HS-27A (cell line): Measurements from ENCODE around the gene NEIL3.
A peak's percentile ranks its signal among the peaks of the same experiment; 100 is the strongest.

ENCODE experiments used
- DNase-seq: peaks from one replicate; pipeline ENCODE4 v3.0.0-alpha.2; 2012; ENCODE audit warnings: low read depth, missing footprints

The NEIL3 gene, protein sequence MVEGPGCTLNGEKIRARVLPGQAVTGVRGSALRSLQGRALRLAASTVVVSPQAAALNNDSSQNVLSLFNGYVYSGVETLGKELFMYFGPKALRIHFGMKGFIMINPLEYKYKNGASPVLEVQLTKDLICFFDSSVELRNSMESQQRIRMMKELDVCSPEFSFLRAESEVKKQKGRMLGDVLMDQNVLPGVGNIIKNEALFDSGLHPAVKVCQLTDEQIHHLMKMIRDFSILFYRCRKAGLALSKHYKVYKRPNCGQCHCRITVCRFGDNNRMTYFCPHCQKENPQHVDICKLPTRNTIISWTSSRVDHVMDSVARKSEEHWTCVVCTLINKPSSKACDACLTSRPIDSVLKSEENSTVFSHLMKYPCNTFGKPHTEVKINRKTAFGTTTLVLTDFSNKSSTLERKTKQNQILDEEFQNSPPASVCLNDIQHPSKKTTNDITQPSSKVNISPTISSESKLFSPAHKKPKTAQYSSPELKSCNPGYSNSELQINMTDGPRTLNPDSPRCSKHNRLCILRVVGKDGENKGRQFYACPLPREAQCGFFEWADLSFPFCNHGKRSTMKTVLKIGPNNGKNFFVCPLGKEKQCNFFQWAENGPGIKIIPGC

DNA sequence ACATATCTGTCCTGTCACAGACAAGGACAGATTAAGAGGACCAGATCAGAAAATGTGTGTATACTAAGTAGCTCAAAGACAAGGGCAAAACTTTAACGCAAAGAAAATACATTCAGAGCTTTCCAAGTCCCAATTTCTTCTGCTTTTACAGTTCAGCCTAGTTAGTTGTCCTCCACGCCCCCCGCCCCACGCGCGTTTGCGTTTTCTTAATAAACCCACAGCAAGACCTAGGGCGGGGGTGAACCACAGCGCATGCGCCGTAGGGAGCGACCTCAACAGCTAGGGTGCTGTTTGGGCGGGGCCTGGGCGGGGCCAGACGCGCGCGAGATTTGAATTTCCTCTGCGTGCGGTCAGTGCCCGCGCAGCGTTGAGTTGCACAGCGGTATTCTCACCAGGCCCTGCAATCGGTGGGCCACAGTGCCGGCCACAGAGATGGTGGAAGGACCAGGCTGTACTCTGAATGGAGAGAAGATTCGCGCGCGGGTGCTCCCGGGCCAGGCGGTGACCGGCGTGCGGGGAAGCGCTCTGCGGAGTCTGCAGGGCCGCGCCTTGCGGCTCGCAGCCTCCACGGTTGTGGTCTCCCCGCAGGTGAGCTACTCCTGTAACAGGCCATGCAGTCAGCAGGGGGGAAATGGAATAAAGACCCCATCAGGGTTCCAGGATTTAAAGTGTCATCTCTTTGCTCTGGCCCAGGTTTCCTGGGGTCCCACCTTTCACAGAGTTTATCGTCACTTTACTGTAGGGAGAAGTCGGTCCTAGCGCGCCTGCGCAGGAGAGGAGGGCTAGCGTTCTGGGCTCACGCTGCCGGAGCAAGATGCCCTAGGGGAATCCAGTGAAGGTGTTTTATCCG, at the start of gene NEIL3:
NEIL3 (plus strand) TSS at position 353 of the 850 bp plus-strand sequence; CDS start at position 433, 80 bp downstream.
- peak; percentile 46 for DNase-seq

DNA sequence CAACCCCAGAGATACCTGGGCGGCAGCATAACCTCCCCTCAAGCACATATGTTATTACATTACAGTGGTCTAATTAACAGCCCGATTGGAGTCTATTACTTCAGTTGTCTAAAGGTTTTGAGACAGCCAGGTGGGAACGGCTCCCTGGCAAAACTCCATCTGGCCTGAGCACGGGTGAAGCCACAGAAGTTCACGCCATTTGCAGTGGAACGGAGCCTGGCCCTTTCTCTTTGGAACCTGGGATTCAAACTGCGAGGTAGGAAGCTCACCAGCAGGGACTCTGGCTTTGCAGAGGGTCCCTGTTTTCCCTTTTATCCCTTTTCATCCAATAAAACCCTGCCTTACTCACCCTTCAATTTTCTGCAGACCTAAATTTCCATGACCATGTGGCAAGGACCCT, 45.9 kb upstream of the NEIL3 start:
- no peak for DNase-seq

DNA sequence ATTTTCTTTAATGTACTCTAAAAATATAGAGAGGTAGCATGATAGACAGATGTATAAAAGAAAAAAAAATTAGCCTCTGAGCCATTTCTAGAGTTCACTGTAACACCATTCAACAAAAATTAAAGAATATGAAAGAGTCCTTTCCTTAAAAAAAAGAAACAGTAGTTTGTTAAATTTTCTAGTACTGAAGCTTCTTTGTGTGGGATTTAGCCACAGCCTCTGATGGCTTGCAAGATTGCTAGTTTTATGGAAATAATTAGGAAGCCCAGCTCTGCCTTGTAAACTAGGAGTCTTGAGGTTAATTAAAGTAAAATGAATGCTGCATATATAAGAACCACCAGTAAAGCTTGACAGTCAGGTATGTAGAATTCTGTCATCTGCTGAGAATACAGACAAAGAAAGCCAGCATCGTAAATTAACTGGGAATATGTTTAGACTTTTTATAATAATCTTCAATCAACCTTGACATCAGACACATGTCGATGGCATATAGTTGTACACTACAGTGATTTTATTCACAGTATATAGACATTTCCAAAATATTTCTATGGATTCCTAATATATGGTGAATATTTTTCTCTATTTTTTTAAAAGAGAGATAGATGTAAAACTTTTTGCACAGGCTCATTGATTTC, 44.8 kb upstream of the NEIL3 start:
- no peak for DNase-seq

DNA sequence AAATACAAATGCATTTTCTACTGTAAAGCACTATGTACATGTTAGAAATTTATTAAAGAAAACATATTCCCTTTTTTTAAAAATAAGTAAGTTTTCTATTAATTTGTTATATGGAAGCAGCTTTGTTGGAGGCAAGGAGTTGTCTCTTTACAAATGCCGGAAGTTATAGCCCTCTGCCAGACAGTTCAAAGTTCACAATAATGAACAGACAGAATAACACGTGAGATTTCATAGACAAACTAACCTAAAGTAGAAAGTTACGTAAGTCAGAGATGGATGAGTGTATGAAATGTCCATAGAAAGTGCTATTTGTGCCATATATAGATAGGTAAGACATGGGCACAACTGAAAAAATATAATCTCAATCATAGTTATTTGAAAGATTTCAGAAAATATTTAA, 43.9 kb upstream of the NEIL3 start:
- no peak for DNase-seq

DNA sequence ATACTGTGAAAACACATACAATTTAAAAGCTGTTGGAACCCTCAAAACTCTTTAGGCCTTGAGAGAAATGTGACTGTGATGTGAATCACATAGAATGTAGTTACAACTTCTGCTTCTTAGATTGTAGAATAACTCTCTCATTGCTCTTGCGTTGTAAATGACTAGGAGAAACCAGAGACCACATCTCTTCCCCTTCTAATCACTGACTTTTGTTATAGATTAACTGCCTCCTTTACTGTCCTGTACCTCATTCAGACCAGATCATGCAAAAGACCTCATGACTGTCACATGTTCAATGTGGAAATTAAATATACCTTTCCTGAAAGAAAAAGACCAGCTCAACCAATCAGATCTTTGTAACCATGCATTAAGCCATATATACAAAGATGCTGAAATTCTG, 43.2 kb upstream of the NEIL3 start:
- no peak for DNase-seq

DNA sequence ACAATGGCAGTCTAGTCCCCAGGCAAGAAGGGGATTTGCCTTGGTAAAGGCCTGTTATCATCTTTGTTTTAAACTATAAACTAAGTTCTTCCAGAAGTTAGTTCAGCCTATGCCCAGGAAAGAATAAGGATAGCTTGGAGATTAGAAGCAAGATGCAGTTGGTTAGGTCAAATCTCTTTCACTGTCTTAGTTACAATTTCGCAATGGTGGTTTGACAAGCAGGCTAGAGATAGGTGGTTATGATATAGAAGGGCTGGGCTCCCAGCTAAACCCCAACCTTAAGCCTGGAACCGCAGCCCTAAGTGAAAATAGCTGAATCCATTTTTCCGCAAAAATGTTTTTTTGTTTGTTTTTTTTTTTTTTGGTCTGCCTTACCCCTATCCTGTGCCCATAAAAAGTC, 41.8 kb upstream of the NEIL3 start:
- DNase-seq: no peak

DNA sequence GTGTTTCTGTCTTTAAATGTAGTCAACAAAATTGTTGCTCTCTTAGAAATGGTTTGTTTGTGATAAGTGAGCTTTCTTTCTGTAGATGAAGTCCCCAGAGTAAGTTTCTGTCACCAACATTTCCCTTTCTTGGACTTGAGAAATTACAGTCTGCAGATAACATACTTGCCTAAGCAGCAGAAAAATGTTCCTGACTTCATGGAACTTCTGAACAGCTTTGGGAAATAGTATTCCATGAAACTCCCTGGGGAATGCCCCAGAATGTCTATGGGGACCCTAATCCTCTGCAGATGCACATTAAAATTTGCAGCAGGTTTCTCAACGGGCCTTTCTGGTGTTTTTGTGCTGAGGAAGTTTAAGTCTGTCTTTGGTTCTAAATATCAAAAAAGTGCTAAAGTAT, 38.6 kb upstream of the NEIL3 start:
- DNase-seq: no peak

DNA sequence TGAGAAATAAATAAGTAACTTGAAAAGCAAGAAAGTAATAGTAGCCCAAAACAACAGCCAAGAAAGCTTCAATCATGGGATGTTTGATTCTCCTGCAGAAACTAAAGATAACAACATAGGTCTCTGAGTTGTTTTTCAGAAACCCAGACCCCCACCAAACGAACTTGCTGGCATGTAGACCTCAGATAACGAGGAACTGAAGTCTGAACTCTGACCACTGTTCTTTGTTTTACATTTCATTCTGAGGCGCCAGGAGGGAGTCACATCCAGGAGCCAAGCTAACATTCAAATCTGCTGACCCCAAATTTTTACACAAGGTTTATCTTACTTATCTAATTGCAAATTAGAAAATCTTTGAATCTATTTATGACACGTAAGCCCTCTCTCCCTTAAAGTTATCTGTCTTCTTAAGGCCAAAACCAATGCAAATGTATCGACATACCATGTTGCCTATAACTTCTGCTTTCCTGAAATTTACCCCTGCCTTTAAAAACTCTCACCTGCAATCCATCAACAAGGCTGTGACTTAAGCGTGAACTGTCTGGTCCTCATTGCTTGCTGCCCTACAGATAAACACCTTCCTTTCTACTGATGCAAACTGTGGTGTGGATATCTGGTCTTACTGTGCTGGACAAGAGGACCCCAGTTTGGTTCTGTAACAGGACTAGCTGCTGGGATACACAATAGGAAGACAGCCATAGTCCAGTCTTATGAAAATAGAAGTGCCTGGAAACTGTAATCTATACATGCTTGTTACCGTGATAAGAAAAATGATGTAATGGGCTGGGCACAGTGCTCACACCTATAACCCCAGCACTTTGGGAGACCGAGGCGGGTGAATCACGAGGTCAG, 37.5 kb upstream of the NEIL3 start:
- no peak for DNase-seq

DNA sequence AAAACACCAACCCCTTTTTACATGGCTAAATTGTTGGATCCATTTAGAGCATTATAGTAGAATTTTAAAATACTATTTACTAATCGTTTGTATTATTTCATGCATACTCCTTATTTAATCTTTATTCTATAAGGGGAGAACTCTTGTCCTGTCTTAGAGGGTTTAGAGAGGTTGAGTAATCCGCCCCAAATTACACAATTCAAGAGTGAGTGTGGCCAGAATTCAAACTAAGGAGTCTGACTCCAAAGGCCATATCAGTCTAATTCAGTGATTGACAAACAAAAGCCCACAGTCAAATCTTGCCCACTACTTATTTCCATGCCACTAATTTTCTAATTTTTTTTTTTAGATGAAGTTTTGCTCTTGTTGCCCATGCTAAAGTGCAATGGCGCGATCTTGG, 33.7 kb upstream of the NEIL3 start:
- no peak for DNase-seq

DNA sequence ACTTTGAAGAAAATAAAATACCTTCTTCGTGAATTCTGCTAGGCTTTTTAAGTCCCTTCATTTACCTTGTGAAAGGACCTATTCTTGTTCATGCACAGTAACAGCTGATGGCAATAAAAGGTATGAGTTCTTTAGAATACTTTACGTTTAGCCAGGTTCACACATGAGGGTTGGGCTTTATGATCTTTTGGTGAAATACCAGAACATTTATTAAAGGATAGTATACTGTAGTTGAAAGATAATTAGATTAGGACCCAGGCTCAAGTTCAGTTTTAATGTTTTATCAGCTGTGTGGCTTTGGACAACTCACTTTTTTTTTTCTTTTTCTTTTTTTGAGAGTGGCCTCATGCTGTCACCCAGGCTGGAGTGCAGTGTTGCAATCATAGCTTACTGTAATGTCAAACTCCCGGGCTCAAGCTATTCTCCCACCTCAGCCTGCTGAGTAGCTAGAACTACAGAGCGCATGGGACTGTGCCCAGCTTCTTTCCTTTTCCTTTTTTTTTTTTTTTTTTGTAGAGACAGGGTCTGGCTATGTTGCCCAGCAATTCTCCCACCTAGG, 28.2 kb upstream of the NEIL3 start:
- DNase-seq: no peak

DNA sequence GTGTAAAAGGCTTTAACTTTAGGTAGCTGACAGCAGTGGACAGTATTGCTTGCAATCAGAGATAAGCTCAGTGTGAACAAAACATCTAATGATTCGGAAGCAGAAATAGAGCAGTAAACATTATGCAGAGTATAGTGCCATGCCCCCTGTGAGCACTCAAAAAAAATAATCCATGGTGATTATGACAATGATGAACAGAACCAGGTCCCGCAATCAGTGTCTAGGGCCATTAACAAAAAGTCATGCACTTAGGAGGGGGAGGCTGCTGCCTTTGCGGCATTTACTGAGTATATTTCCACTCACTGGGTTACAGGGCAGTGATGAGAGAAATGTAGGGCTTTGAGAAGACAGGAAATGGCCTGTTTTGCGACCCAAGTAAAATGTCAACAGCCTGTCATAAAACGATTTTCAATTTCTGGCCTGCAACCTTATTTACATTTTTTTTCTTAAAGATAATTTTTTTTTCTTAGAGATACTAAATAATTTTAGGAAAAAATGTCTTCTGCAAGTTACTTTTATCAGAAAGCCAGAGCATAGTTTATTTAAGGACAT, 27.3 kb upstream of the NEIL3 start:
- no peak for DNase-seq

DNA sequence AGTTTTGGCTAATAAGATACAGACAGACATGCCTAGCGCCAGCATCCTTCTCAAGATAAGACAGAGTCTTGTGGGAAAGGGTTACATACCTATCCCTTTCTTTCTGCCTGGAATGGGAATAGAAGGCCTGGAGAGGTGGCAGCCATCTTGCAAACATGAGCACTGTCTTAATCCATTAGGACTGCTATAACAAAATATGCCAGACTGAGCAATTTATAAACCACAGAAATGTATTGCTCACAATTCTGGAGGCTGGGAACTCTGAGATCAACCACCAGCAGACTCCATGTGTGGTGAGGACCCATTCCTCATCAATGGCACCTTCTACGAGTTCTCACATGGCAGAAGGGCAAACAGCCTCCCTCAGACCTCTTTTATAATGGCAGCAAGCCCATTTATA, 26.5 kb upstream of the NEIL3 start:
- DNase-seq: peak; percentile 3

DNA sequence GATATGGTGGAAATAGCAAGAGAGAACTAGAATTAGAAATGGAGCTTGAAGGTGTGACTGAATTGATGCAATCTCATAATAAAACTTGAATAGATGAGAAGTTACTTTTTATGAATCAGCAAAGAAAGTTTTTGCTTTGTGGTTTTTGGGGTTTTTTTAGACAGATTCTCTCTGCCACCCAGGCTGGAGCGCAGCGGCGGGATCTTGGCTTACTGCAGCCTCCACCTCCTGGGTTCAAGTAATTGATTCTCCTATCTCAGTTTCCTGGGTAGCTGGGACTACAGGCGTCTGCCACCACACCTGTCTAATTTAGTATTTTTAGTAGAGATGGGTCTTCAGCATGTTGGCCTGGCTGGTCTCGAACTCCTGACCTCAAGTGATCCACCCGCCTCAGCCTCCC, 23.7 kb upstream of the NEIL3 start:
- no peak for DNase-seq

DNA sequence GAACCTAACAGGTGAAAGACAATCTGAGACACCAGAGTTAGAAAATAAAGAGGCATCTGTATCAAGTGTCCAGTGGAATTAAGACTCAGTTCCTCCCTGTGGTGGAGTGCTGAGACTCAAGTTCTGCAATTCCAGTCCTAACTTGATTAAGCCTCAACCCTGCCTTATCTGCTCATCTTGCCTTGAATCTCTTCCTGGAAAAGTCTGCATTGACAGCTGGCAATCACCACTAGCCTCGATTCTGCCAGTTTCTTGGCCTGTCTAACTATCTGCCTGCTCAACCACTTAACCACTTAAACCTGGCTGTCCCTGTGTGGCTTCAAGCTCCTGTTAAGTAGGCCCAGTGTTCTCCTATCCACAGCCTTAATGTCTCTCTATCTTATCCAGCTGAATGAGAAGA, 22.4 kb upstream of the NEIL3 start:
- DNase-seq: no peak

DNA sequence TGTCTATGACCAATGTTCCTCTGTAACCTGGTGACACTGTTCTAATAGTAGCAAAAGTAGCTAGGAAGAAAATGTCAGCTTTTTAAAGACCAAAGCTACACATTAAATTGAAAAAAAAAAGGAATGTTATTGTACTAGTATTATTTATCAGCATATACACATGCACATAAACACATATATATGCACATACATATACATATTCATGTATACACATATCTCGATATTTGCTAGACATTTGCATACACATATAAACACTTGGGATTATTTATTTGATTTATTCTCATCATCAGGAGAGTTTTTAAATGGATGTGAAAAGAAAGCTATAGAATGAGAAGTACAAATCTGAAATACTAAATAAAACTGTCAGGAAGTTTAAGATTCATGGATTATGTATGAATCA, 21.3 kb upstream of the NEIL3 start:
- no peak for DNase-seq

DNA sequence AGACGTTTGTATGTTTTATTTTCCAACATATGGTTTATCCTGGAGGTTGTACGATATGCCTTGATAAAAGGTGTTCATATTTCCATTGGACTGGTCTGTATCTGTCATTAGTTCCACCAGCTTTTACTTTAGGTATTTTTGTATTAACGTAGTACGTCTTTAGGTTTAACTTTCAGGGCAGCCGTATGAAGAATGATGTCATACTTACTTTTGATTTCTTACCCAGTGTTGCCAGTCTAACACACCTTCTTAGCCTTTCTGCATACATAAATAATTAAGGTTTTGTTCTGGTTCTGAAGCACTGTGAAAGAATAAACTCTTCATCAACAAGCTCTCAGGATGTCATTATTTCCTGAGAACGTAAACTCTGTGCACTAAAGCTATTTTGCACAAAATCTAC, 18.9 kb upstream of the NEIL3 start:
- DNase-seq: no peak

DNA sequence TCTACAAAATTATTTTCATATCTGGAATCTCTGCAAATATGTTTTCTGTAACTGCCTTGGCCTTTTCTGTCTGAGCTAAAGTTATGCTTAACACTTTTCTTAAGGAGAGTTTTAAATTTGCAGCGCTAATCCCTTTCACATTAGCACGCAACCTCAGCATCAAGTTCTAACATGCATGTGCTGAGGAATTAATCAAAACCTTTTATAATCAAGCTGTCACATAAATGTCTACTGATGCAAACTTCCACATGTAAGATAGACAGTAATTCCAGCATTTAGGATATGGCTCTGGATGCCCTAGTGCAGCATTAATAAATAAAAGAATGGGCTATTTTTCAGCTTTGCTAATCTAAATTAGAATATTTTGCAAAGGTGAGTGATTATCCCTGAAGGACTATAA, 17.5 kb upstream of the NEIL3 start:
- DNase-seq: no peak

DNA sequence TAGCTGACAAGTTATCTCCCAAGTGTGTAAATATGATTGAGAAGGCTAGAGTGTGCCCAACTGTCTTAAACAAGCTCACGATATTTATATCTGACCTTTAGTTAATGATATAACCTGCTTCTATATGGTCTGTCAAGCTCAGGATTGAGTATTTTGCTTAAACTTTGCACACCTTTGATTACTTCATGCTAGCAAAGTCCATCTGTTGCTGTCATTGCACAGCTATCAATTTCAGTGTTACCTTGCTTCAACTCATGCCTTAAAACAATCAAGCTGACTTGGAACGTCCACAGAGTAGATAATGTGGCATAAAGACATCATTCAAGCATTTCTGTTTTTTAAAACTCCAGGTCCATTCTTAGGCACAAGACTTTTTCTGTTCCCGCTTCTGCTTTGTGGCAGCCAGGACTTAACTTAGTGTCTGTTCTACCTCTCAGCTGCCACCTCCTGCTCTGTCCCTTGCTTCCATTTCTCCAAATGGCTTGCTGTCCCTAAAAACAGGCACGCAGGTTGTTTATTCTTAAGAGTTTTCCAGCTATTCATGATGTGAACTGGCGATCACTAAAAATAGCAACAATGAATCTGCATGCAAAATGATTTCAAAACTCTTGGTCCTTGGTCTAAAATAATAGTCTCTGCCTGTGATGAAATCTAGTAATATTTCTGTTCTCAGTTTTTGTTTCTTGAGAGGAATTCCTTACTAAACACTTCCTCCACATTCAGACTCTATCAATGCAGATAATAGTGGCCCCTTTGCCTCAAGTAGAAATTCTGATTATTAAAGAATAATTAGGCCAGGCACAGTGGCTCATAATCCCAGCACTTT, 16.3 kb upstream of the NEIL3 start:
- no peak for DNase-seq

DNA sequence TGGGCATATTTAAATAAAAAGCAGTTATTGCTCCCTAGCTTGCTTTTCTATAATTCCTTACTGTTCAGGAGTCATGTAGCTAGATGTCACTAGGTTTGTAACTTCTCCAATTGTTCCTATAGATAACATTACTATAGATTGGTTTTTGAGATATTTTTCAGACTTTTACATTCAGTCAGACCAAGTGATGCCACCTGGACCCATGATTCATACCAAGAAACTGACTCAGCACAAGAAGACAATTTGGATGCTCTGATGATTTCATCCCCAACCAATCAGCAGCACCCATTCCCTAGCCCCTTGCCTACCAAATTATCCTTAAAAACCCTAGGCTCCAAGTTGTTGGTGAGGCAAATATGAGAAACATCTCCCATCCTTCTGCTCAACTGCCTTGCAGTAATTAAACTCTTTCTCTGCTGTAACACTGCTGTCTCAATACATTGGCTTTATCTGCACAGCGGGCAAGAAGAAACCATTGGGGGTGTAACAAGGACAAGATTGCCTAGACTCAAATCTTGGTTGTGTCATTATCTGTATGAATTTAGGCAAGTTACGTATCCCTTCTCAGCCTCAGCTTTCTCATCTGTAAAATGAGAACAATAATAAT, 11.8 kb upstream of the NEIL3 start:
- DNase-seq: no peak
